Mucosa of rectum (tissue), 2 donors: ENCODE measurements around the gene NAV1.
"Not testable (repeated sequence)": the region's sequence is repeated elsewhere in the genome, so short reads cannot be mapped to it uniquely, and the experiment has no call there.

Source experiments
- H3K27ac ChIP-seq, 2 donors: one replicate each; pipeline ENCODE4 v1.7.0; 2013; ENCODE audit warnings: inconsistent platforms in 2 of 2, low read depth in 2 of 2, low read length in 2 of 2
- H3K27me3 ChIP-seq, 2 donors: one replicate each; pipeline ENCODE4 v1.7.0; 2013; ENCODE audit warnings: low read length in 2 of 2; ENCODE audit not compliant: control insufficient read depth in 2 of 2, insufficient read depth in 2 of 2
- H3K36me3 ChIP-seq, 2 donors: one replicate each; pipeline ENCODE4 v1.7.0; 2013; ENCODE audit warnings: low read length in 2 of 2; ENCODE audit not compliant: control insufficient read depth in 2 of 2, insufficient read depth in 2 of 2
- H3K4me1 ChIP-seq, 2 donors: one replicate each; pipeline ENCODE4 v1.7.0; 2013; ENCODE audit warnings: low read length in 2 of 2, mild to moderate bottlenecking in 1 of 2; ENCODE audit not compliant: control insufficient read depth in 2 of 2, insufficient read depth in 2 of 2
- H3K4me3 ChIP-seq, 2 donors: one replicate each; pipeline ENCODE4 v1.7.0; 2013; ENCODE audit warnings: low read length in 2 of 2
- H3K9ac ChIP-seq, 2 donors: one replicate each; pipeline ENCODE4 v1.7.0; 2013; ENCODE audit warnings: low read length in 2 of 2, low read depth in 1 of 2, mild to moderate bottlenecking in 1 of 2
- H3K9me3 ChIP-seq, 2 donors: one replicate each; pipeline ENCODE4 v1.7.0; 2013; ENCODE audit warnings: low read length in 2 of 2; ENCODE audit not compliant: control insufficient read depth in 2 of 2
- donor health status: healthy.
- donor health status: Normal muscosa, but diverticular disease.

The NAV1 gene

DNA sequence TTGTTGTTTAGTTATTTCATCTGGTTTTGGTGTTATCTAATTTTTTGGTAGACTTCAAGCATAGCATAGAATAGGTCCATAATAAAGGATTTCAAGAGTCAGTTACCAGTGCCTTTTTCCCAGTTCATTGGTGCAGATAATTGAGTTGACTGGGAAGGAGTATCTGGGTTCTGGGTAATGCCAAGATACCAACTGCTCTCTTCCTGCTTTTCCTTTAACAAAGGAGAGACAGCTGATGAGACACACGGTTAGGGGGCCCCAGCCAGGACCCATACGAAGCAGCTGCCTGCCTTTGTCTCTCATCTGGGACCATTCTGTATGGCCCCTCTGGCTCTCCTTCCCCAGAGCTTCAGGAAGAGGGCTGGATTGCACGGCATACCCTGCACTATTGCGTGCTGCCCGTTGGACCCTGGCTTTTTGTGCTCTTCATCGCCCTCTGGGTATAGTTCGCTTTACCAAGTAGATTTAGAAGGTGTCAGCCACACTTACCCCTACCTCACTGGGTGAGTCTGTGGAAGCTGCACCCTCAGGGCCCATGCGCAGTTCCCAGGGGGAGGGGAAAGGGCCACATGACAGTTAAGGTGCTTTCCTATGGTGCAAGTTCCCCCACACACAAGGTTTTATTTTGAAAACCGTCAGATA lies 7.0 kb downstream of the NAV1 start:
- H3K27ac ChIP-seq, result no peak overlapping the region
- H3K4me1 ChIP-seq, result no peaks in the 10 kb centered on the region
- H3K4me3 ChIP-seq, result no peak overlapping the region
- H3K9me3 ChIP-seq, result no peaks in the 10 kb centered on the region
- no peak overlapping the region for H3K9ac ChIP-seq
- H3K27me3 ChIP-seq, result peaks cover 0 to 2% of the 10 kb centered on the region in 2 donors
- H3K36me3 ChIP-seq, result no peaks in the 10 kb centered on the region

DNA sequence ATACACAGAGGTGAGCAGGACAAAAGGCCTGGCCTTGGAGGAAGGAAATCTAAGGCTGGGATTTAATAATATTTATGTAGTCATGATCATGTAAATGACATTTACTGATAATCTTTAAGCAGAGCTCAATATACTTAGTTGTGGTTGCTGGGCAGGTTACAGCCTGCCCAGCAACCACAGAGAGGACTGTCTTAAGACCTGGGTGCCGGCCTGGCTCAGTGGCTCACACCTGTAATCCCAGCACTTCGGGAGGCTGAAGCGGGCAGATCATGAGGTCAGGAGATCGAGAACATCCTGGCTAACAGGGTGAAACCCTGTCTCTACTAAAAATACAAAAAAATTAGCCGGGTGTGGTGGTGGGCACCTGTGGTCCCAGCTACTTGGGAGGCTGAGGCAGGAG lies 10.6 kb downstream of the NAV1 start:
- H3K4me1 ChIP-seq, H3K27me3 ChIP-seq, H3K9me3 ChIP-seq, H3K4me3 ChIP-seq, H3K36me3 ChIP-seq, H3K27ac ChIP-seq, H3K9ac ChIP-seq: not testable (repeated sequence)

DNA sequence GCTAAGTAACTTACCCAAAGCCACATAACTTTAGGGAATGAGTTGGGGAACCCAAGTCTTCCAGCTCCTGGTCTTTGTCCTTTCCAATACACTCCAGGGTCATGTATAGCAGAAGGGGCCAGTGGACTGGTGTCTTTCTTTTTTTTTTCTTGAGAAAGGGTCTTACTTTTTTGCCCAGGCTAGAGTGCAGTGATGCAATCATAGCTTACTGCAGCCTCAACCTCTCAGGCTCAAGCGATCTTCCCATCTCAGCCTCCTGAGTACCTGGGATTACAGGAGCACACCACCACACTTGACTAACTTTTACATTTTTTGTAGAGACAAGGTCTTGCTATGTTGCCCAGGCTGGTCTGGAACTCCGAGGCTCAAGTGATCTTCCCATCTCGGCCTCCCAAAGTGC lies 12.2 kb downstream of the NAV1 start:
- H3K27me3 ChIP-seq, result no peaks in the 10 kb centered on the region
- no peak overlapping the region for H3K27ac ChIP-seq
- no peaks in the 10 kb centered on the region for H3K9me3 ChIP-seq
- no peak overlapping the region for H3K9ac ChIP-seq
- no peak overlapping the region for H3K4me3 ChIP-seq
- H3K36me3 ChIP-seq, result no peaks in the 10 kb centered on the region
- H3K4me1 ChIP-seq, result peaks cover 0 to 3% of the 10 kb centered on the region in 2 donors

DNA sequence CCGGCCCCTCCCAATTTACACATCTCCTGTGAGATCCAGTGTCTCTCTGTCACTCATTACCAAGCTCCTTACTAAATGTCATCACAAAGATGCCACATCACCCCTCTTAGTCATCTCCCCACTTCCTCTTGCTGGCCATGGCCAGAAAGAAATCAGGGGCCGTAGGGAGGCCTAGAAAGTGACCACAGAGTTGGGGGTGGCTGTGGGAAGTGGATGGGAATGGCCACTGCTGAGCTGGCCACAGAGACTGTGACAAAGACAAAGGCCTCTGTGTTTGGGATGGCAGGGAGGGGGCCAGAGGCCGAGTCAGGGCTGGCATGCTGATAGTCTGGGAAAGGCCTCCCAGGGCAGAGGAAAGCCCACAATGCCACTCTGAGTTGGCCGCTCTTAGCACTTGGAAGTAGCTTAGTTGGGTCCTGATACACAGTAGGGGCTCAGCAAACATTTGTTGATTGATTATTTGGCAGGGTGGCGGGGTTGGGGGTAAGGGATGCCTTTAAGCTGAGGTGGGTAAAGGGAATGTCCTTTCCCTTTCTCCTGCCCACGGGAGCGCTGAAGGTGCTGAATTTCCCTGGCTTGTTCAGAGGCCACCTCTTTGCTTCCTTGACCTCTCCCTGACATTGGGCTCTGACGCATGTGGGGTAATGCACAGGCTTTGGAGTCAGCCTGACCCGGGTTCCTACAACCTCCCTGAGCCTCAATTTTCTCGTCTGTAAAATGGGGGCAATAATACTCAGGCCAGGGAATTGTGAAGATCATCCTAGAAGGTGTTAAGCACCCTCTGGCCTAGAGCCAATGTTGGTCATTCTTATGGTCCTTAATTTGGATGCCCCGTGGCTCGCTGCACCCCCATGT lies 13.2 kb downstream of the NAV1 start:
- no peak overlapping the region for H3K4me3 ChIP-seq
- no peak overlapping the region for H3K9ac ChIP-seq
- no peak overlapping the region for H3K27ac ChIP-seq
- no peaks in the 10 kb centered on the region for H3K27me3 ChIP-seq
- H3K4me1 ChIP-seq, result peaks cover 3% of the 10 kb centered on the region in 2 donors
- H3K36me3 ChIP-seq, result no peaks in the 10 kb centered on the region
- H3K9me3 ChIP-seq, result no peaks in the 10 kb centered on the region

DNA sequence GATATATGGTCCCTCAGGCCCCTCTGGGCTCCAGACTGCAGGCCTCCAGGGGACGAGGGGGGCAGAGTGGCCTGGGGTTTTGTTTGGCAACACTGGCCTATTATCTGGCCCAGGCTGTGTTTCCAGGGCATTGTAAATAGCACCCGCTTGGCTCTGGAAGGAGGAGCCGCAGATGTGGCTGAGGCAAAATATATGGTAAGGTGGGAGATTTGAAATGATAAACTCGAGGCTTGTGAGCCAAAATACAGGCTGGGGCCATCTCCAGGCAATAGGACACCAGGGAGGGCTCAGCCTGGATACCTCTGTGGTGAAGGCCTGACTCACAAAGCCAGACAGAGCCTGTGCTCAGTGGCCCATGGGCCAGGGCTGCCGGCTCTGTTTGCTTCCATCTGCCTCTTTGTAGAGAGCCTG lies 14.0 kb downstream of the NAV1 start:
- Histone ChIP-seq H3K9ac (no peak overlapping the region), H3K4me1 (peaks cover 3% of the 10 kb centered on the region in 2 donors), H3K27ac (peak overlapping the region in 1 of 2 donors; percentile 9), H3K4me3 (no peak overlapping the region), H3K36me3 (no peaks in the 10 kb centered on the region), H3K9me3 (no peaks in the 10 kb centered on the region), H3K27me3 (no peaks in the 10 kb centered on the region)

DNA sequence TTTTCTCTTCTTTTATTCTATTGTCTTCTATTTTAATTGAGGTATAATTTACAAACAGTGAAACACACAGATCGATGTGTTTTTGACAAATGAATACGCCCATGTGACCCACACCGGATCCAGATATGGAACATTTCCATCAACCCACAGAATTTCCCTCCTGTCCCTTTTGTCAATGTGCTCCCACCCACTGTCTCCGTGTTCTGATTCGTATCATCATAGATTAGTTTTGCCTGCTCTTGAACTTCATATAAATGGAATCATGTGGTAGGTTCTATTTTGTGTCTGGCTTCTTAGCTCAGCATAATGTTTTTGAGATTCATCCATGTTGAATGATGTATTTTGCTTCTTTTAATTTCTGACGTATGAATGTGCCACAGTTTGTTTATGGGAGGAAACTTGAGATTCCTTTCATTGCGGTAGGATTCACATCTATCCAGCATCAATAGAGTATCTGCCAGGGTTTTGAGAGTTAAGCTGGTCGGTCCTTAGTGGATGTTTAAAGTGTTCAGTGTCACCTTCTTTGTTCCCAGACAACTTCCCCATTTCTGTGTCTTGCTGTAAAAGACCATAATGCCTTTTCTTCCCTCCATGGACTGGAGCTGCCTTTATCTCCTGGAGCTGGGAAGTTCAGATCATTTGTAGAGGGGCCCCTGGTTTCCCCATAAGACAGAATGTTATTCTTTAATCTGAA lies 14.7 kb downstream of the NAV1 start:
- Histone ChIP-seq H3K4me3 (no peak overlapping the region), H3K9ac (no peak overlapping the region), H3K27me3 (no peaks in the 10 kb centered on the region), H3K27ac (no peak overlapping the region), H3K4me1 (peaks cover 3% of the 10 kb centered on the region in 2 donors), H3K9me3 (no peaks in the 10 kb centered on the region), H3K36me3 (no peaks in the 10 kb centered on the region)

DNA sequence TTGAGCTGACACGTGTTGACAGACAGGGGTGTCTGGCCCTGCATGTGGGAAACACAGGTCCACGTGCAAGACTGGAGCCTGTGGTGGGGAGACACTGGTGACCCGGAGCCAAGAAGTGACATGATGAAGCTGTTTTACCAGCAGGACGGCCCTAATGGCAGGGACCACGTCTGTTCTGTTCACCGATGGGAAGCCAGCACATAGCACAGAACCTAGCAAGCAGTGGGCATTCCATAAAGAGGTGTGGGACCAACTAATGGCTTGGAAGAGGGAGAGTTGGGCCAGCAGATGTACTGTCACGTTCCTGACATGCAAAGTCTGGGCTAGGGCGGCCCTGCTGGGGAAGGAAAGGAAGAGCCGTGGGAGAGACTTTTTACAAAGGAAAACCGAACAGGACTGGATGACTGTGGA lies 15.3 kb downstream of the NAV1 start:
- H3K4me3 ChIP-seq, result no peak overlapping the region
- no peaks in the 10 kb centered on the region for H3K36me3 ChIP-seq
- peaks cover 3% of the 10 kb centered on the region in 2 donors for H3K4me1 ChIP-seq
- H3K9ac ChIP-seq, result no peak overlapping the region
- no peaks in the 10 kb centered on the region for H3K9me3 ChIP-seq
- H3K27ac ChIP-seq, result no peak overlapping the region
- no peaks in the 10 kb centered on the region for H3K27me3 ChIP-seq

DNA sequence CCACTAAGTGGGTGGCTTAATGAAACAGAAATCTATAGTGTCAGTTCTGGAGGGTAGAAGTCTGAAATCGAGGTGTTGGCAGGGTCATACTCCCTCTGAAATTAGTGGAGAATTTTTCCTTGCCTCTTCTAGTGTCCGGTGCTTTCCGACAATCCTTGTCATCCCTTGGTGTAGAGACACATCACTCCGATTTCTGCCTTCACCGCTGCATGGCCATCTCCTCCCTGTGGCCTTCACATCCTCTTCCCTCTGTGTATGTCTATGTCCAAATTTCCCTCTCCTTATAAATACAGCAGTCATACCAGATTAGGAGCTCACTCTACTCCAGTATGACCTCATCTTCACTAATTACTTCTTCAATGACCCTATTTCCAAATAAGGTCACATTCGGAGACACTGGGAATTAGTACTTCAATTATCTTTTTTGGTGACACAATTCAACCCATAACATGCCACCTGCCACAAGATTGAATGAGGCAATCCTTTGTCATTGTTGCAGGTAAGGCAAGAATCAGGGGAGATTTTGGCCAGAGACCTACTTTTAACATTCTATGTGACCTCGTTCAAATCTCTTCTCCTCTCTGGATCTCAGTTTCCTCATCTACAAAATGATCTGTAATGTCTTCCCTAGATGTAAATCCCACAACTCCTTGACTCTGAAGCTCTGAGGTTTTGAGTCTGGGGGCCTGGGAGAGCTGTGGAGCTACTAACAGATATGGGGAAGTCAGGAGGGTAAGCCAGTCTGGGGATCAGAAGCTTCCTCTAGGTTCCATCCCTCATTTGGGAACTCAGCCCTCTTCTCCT lies 16.1 kb downstream of the NAV1 start:
- Histone ChIP-seq H3K9me3 (no peaks in the 10 kb centered on the region), H3K4me1 (peaks cover 3 to 5% of the 10 kb centered on the region in 2 donors), H3K27ac (no peak overlapping the region)

DNA sequence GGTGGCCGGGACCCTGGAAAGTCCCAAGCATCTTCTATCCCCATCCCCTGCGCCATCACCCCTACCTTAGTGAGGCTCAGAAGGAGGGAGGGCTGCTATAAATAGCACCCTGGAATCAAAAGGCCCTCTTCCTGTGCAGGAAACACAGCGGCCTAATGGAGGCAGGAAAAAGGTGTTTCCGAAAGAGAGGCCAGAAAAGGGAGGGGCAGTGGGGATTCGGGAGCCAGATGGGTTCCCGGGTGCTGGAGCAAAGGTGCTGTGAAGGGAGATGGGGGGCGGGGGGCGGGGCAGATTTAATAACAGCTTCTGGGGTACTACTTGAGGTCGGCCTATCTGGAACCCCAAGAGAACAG lies 16.6 kb downstream of the NAV1 start:
- Histone ChIP-seq H3K27me3 (no peaks in the 10 kb centered on the region), H3K27ac (no peak overlapping the region), H3K36me3 (no peaks in the 10 kb centered on the region), H3K9me3 (no peaks in the 10 kb centered on the region), H3K4me1 (peaks cover 3 to 5% of the 10 kb centered on the region in 2 donors), H3K9ac (no peak overlapping the region), H3K4me3 (no peak overlapping the region)

More for the DNA sequence above, 16.1 kb downstream of the NAV1 start:
- H3K36me3 ChIP-seq, result no peaks in the 10 kb centered on the region
- no peak overlapping the region for H3K4me3 ChIP-seq
- no peaks in the 10 kb centered on the region for H3K27me3 ChIP-seq
- no peak overlapping the region for H3K9ac ChIP-seq
